Activated CD8-positive, alpha-beta memory T cell treated with anti-CD3 and anti-CD28 coated beads, Interleukin-2, amount 50 U/mL, for 24 hours (primary cell): ENCODE measurements around the gene FNDC3B.

Source experiments
- DNase-seq: peaks from one replicate; pipeline ENCODE4 v3.0.0-alpha.2; 2020; ENCODE audit errors: extremely low read depth

The FNDC3B gene

GRCh38 chr3:172054115-172054764 is 14.9 kb downstream of the FNDC3B start:
- DNase-seq: no peak

- no peak for DNase-seq
Measured at GRCh38 chr3:172056416-172056815, 17.0 kb downstream of the FNDC3B start.

- no peak for DNase-seq
Measured at GRCh38 chr3:172057059-172057458, 17.7 kb downstream of the FNDC3B start.

GRCh38 chr3:172057624-172058327 is 18.4 kb downstream of the FNDC3B start:
- no peak for DNase-seq

GRCh38 chr3:172059532-172059931 is 20.2 kb downstream of the FNDC3B start:
- no peak for DNase-seq

- DNase-seq: no peak
Measured at GRCh38 chr3:172060234-172060633, 20.9 kb downstream of the FNDC3B start.

- no peak for DNase-seq
Measured at GRCh38 chr3:172061724-172062184, 22.4 kb downstream of the FNDC3B start.

GRCh38 chr3:172062761-172063160 is 23.4 kb downstream of the FNDC3B start:
- no peak for DNase-seq

- no peak for DNase-seq
Measured at GRCh38 chr3:172063456-172064432, 24.4 kb downstream of the FNDC3B start.

- DNase-seq: no peak
Measured at GRCh38 chr3:172065527-172065926, 26.1 kb downstream of the FNDC3B start.

- no peak for DNase-seq
Measured at GRCh38 chr3:172065967-172066762, 26.8 kb downstream of the FNDC3B start.

- no peak for DNase-seq
Measured at GRCh38 chr3:172066880-172067796, 27.8 kb downstream of the FNDC3B start.

GRCh38 chr3:172067837-172068440 is 28.6 kb downstream of the FNDC3B start:
- no peak for DNase-seq

GRCh38 chr3:172068977-172069376 is 29.6 kb downstream of the FNDC3B start:
- DNase-seq: no peak

- no peak for DNase-seq
Measured at GRCh38 chr3:172069478-172069877, 30.1 kb downstream of the FNDC3B start.

- no peak for DNase-seq
Measured at GRCh38 chr3:172070269-172070668, 30.9 kb downstream of the FNDC3B start.

- no peak for DNase-seq
Measured at GRCh38 chr3:172070802-172071201, 31.4 kb downstream of the FNDC3B start.

- DNase-seq: no peak
Measured at GRCh38 chr3:172071780-172072330, 32.5 kb downstream of the FNDC3B start.

GRCh38 chr3:172072543-172072942 is 33.2 kb downstream of the FNDC3B start:
- no peak for DNase-seq
